ENCODE data around the gene SLAIN2.

DNA sequence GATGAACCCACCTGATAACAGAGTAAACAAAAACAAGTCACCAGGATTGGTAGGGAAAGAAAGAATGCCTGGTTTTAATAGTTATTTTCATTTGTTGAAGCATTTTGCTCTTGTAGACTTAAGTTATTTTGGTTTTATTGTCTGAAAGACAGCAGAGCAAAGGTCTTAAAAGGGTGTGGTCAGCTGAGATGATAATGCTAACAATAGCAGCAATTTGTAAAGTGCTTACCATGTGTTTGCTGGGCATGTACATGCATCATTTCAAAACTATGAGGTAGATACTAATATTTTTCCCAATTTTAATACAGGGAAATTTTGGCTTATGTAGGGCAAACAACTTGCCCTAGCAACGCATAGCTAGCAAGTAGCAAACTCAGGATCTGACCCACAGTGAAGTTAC, 95.0 kb downstream of the SLAIN2 start:
- TF ChIP-seq, protein P1, sequence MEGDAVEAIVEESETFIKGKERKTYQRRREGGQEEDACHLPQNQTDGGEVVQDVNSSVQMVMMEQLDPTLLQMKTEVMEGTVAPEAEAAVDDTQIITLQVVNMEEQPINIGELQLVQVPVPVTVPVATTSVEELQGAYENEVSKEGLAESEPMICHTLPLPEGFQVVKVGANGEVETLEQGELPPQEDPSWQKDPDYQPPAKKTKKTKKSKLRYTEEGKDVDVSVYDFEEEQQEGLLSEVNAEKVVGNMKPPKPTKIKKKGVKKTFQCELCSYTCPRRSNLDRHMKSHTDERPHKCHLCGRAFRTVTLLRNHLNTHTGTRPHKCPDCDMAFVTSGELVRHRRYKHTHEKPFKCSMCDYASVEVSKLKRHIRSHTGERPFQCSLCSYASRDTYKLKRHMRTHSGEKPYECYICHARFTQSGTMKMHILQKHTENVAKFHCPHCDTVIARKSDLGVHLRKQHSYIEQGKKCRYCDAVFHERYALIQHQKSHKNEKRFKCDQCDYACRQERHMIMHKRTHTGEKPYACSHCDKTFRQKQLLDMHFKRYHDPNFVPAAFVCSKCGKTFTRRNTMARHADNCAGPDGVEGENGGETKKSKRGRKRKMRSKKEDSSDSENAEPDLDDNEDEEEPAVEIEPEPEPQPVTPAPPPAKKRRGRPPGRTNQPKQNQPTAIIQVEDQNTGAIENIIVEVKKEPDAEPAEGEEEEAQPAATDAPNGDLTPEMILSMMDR (conservative IDR thresholded peaks at IDR 0.05) = no peak
- TF ChIP-seq ZFX (IDR thresholded peaks at IDR 0.05) = no peak
